Endothelial cell of umbilical vein (primary cell): ENCODE measurements around the gene ATP10A. TPM values are rescaled to one million over a fixed set of nuclear protein-coding genes. Genes with fewer than 3 reads are reported as not detected.

Experiments used
- BruUV-seq: library from RNA; stranded (reverse); fragments of 400-500 nt; replicated peaks from 2 replicates; lab custom pipeline; 2021; lab: Mats Ljungman, UMichigan
- CTCF ChIA-PET: fragments of 300-600, 350-600 bp; sonication (Branson Sonifier 250); formaldehyde crosslinking; loops from one replicate; lab custom pipeline; 2021; ENCODE audit warnings: antibody characterized with exemption, inconsistent platforms; lab: Charles Lee
- POLR2A ChIA-PET: fragments of 300-600, 350-600 bp; sonication (Branson Sonifier 250); formaldehyde crosslinking; loops from one replicate; lab custom pipeline; 2021; ENCODE audit warnings: antibody characterized with exemption, inconsistent platforms; lab: Charles Lee
- DNase-seq: peaks from one replicate; pipeline ENCODE4 v3.0.0-alpha.2; 2011; ENCODE audit warnings: low read depth, low spot score
- FAIRE-seq: peaks from 2 replicates; lab custom pipeline; 2011; peaks lifted over from hg19 to GRCh38; lab: Jason Lieb, UNC
- H2AFZ ChIP-seq: 2 replicates; pipeline ENCODE4 v1.6.0; 2012; ENCODE audit warnings: low read depth, low read length, control low read depth, inconsistent platforms
- H3K27ac ChIP-seq: 2 replicates; pipeline ENCODE4 v1.5.1; 2011; ENCODE audit warnings: low read depth, mild to moderate bottlenecking, control low read depth, low read length, moderate library complexity; ENCODE audit not compliant: insufficient read depth
- H3K27me3 ChIP-seq, 2 experiments: 2 replicates each; pipeline versions ENCODE4 v1.6.0 to v1.6.1; 2011; ENCODE audit warnings: low read length in 2 of 2, mixed read lengths in 1 of 2; ENCODE audit not compliant: control insufficient read depth in 2 of 2, insufficient read depth in 2 of 2
- H3K36me3 ChIP-seq, 2 experiments: 2 replicates in 1 of 2; 3 replicates in 1 of 2; pipeline ENCODE4 v1.5.1; 2011; ENCODE audit warnings: low read length in 2 of 2, mild to moderate bottlenecking in 1 of 2, moderate library complexity in 1 of 2; ENCODE audit not compliant: control insufficient read depth in 2 of 2, insufficient read depth in 2 of 2; ENCODE audit errors: extremely low read depth in 1 of 2
- H3K4me1 ChIP-seq: 3 replicates; pipeline ENCODE4 v1.5.1; 2011; ENCODE audit warnings: mild to moderate bottlenecking, low read length; ENCODE audit not compliant: control insufficient read depth, insufficient read depth; ENCODE audit errors: extremely low read depth
- H3K4me2 ChIP-seq: 2 replicates; pipeline ENCODE4 v1.6.1; 2011; ENCODE audit warnings: low read length, control low read depth, mixed read lengths; ENCODE audit not compliant: insufficient read depth
- H3K4me3 ChIP-seq, 3 experiments: fragments of 200-600 bp in 1 of 3; sonication (generic), shearing (Covaris generic) in 1 of 3; replicated peaks in 1 of 3; 2 replicates each; pipeline ENCODE4 v1.5.1; 2011 to 2016; ENCODE audit warnings: control low read depth in 3 of 3, low read length in 3 of 3, mild to moderate bottlenecking in 2 of 3, inconsistent platforms in 1 of 3, low read depth in 1 of 3, moderate library complexity in 1 of 3; ENCODE audit not compliant: insufficient read depth in 1 of 3
- H3K79me2 ChIP-seq: 2 replicates; pipeline ENCODE4 v1.6.0; 2012; ENCODE audit warnings: low read length, inconsistent platforms; ENCODE audit not compliant: control insufficient read depth, insufficient read depth
- H3K9ac ChIP-seq: replicated peaks from 2 replicates; pipeline ENCODE3; 2011; ENCODE audit warnings: low read length, control low read depth; ENCODE audit not compliant: insufficient read depth; ENCODE audit errors: extremely low read depth
- H3K9me1 ChIP-seq: replicated peaks from 3 replicates; pipeline ENCODE4 v1.6.0; 2011; ENCODE audit warnings: mild to moderate bottlenecking, low read length; ENCODE audit not compliant: control insufficient read depth, insufficient read depth; ENCODE audit errors: extremely low read depth
- H3K9me3 ChIP-seq: replicated peaks from 2 replicates; pipeline ENCODE4 v1.5.1; 2012; ENCODE audit warnings: low read length, inconsistent platforms; ENCODE audit not compliant: control insufficient read depth, insufficient read depth
- H4K20me1 ChIP-seq: replicated peaks from 2 replicates; pipeline ENCODE3; 2011; ENCODE audit warnings: mild to moderate bottlenecking, low read length; ENCODE audit not compliant: control insufficient read depth, insufficient read depth; ENCODE audit errors: extremely low read depth
- CTCF ChIP-seq, 2 donors: IDR thresholded peaks; 1 replicate in 1 of 2; 2 replicates in 1 of 2; pipeline ENCODE4 v1.5.1; 2011; ENCODE audit warnings: low read length in 2 of 2, mild to moderate bottlenecking in 2 of 2, moderate library complexity in 2 of 2, control low read depth in 1 of 2, inconsistent platforms in 1 of 2, low read depth in 1 of 2; ENCODE audit not compliant: insufficient read depth in 1 of 2; ENCODE audit errors: extremely low read depth in 1 of 2
- EZH2 ChIP-seq: IDR thresholded peaks from 2 replicates; pipeline ENCODE4 v1.6.1; 2012; ENCODE audit warnings: borderline replicate concordance, low read depth, mild to moderate bottlenecking, moderate library complexity, low read length, inconsistent platforms; ENCODE audit not compliant: severe bottlenecking
- GATA2 ChIP-seq: IDR thresholded peaks from 2 replicates; pipeline ENCODE4 v1.7.0; 2011; ENCODE audit warnings: low read depth, mild to moderate bottlenecking, moderate library complexity, mixed read lengths, low read length; ENCODE audit not compliant: insufficient read length, insufficient read depth
- JUN ChIP-seq: IDR thresholded peaks from 2 replicates; pipeline ENCODE4 v1.6.1; 2011; ENCODE audit warnings: borderline replicate concordance, low read depth; ENCODE audit not compliant: insufficient read length, insufficient read depth
- MYC ChIP-seq: IDR thresholded peaks from one replicate; pipeline ENCODE4 v1.6.1; 2011; ENCODE audit warnings: mild to moderate bottlenecking, low read depth, low read length
- dilution Hi-C: fragments of 300-500 bp; cut with MboI; formaldehyde crosslinking; loops from one replicate; pipeline ENCODE4 v1.15.0; 2019; ENCODE audit warnings: low sequenced_read_pairs; ENCODE audit not compliant: extremely low pct_ligation_motif_present
- intact Hi-C: fragments of 100-400 bp; cut with micrococcal nuclease; formaldehyde crosslinking; loops from one replicate; pipeline ENCODE4 v1.10.0; 2022
- polyA plus RNA-seq, 4 experiments: library from polyadenylated mRNA; depleted of rRNA in 3 of 4; stranded (reverse) in 3 of 4; unstranded in 1 of 4; fragments of >200 nt; gene quantifications; 2 replicates each; pipeline versions ENCODE4 v1.2.1 to v1.2.3, GENCODE V29; 2011 to 2012; ENCODE audit warnings: missing spikeins in 1 of 4
- total RNA-seq: library from RNA; stranded (reverse); gene quantifications from 2 replicates; pipeline ENCODE4 v1.2.3, GENCODE V29; 2021

Gene ATP10A
- total and polyA plus RNA-seq, 2 donors (not counting 3 experiments of a cell fraction or from before 2014, with no cell fraction given): not detected

GRCh38 chr15:25891081-25891480 is 28.0 kb upstream of the ATP10A start:
- H3K27ac ChIP-seq: no peak overlapping the region
- no TSS peak for BruUV-seq
- CTCF ChIA-PET: no interaction called here

More at GRCh38 chr15:25891081-25891480, 28.0 kb upstream of the ATP10A start:
- intact Hi-C loops: no loop called here
- Histone ChIP-seq H3K9ac (no peak overlapping the region), H2AFZ (no peak overlapping the region), H3K9me3 (peaks cover 4% of the 10 kb centered on the region), H3K9me1 (no peaks in the 10 kb centered on the region), H3K36me3 (no peaks in the 10 kb centered on the region), H4K20me1 (no peaks in the 10 kb centered on the region), H3K4me3 (no peak overlapping the region), H3K79me2 (no peaks in the 10 kb centered on the region), H3K4me1 (no peaks in the 10 kb centered on the region), H3K4me2 (no peak overlapping the region), H3K27me3 (no peaks in the 10 kb centered on the region)
- DNase-seq (no peak), FAIRE-seq (no peak)
- POLR2A ChIA-PET: no interaction called here
- TF ChIP-seq CTCF (IDR thresholded peaks at IDR 0.05; ENCODE audit: extremely low read depth in 1 of 2, insufficient read depth in 1 of 2, low read depth in 1 of 2, low read length in 2 of 2): no peak
- no peak for TF ChIP-seq EZH2
- no peak for TF ChIP-seq MYC
- no peak for TF ChIP-seq GATA2
- TF ChIP-seq JUN: no peak
- dilution Hi-C loops: no loop called here
